GM18526 (cell line): Measurements from ENCODE around the gene METTL17.

Source experiments
- POLR2A ChIP-seq: IDR thresholded peaks from 3 replicates; pipeline ENCODE4 v1.6.1; 2011; ENCODE audit not compliant: insufficient read length; ENCODE audit errors: extremely low read depth

METTL17 gene

DNA sequence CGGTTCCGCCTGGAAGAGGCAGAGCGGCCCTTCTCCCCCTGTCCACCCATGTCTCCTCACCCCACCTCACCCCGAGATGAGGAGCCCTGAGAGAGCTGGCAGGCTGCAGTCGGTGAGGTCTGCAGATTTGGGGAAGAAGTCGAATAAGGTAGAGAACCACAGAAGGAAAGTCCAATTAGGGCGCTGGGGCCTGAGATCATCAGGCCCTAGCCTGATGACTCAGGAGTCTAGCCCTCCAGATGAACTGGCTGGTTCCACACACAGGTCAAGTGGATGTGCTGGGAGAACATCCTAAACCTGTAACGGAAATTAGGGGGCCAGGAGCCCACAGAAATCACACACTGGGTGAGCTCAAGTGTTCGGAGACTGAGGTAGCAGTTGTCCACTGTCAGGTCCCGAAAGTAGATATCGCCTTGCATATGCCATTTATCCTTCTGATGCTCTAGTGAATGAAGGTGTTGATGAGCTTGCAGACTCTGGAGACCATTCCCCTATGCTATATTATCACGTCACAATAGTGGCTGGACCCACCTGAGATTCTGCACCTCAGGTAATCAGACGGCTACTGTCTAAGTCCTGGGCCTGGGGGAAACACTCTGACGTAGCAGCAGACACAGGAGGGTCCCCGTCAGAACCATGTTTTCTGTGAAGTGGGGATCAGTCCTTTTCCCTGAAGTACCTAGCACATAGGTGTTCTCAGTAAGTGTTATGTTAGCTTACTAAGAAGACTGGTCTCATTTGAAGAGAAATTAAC is 886 bp upstream of the METTL17 start:
- no peak for TF ChIP-seq POLR2A

DNA sequence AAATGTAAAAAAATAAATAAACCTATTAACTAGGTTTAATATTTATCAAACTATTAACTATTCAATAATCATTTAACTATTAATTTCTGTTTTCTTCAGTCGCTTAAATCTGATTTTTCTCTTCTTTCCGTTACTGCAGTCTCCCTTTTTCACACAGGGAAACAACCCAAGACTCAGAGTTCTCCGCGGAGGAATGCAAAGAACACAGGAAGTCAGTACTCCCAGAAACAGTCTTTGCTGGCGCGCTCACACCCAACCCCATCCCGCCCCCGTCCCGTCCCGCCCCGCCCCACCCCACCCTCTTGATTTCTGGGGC is 351 bp upstream of the METTL17 start:
- no peak for TF ChIP-seq POLR2A

DNA sequence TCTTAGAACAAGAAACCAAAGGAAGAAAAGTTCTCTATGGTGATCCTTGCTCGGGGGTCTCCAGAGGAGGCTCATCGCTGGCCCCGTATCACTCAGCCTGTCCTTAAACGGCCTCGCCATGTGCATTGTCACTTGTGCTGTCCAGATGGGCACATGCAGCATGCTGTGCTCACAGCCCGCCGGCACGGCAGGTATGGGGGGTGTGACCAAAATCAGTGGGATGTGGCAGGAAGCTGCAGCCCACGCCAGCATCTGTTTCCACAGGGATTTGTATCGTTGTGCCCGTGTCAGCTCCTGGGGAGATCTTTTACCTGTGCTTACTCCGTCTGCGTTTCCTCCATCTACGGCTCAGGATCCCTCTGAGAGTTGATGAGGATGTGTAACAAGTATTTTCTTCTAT is 6.7 kb downstream of the METTL17 start:
- no peak for TF ChIP-seq POLR2A

DNA sequence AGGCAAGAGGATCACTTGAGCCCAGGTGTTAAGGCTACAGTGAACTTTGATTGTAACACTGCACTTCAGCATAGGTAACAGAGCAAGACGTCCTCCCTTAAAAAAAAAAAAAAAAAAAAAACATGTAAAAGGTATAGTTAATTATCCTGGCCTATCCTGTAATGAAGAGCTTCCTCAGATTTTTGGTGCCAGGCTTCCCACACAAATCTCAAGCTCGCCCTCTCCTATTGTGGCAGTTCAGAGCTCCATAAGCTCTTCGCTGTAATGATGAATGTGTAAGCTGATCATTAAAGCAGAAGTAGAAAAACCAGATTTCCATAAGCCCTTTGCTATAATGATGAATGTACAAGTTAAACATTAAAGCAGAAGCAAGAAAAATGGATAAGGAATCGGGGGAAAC is 7.3 kb downstream of the METTL17 start:
- TF ChIP-seq POLR2A = no peak

DNA sequence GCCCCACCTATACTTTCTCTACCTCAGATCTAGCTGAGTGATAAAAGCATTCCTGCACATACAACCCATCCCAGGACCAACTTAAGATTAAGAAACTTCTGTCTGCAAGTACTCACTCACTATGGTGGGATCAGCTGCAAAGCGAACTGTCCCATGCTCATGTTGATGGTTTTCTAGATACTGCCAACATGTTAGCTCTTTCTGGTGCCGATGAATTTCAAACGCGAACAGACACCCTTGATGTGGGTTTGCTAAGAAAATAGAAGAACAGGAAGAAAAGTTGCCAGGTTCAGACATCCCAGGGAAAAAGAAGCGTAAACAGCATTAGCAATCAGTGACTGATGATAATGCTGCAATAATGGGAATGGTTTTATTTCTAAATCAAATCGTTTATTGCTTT is 7.8 kb downstream of the METTL17 start:
- TF ChIP-seq POLR2A = no peak

DNA sequence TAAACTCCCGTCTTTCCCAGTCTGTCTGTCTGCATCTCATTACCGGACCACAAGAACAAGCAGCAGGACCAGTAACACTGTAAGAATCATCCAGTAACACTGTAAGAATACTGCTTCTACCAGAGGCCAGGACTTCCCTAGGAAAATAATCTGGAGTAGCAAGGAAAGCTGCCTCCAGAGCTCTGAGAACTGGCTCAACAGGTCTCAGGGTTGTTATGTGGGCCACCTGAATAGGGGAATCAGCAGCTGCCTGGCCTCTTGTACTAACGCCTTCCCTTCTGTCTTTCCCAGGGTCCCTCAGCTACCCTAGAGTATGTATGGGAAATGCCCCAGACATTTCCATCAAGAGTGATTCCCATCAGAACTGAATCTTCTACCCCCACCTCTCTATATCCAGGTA is 8.4 kb downstream of the METTL17 start:
- no peak for TF ChIP-seq POLR2A

DNA sequence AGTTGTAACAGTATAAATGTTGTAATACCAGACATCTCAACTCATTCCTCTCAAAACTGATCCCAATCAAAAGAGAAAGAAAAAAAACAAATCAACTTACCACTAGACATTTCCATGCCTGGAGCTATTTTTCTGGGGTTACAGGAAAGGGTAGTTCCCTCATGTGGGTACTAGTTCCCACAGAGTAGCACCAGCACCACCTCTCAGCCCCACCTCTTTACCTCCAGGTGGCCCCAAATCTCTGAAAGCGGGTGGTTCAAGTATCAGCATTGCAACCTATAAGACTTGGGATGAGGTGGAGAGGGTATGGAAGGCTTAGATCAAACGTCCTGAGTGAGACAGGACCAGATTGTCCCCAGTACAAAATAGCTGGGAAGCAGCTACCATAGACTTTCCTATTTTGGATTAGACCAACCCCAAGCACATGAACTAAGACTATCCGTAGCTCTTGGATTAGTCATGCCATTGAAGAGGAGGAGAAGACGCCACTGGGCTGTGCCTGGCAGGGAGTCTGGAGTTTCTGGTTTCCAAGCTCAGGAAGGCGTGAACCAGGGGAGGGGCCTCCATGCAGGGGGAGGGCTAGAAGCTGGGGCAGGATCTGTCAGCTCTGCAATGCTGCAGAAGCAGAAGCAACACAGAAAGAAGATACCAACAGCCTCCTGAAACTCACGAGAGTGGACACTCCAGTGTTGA is 9.0 kb downstream of the METTL17 start, which contains the start of gene SLC39A2:
Gene SLC39A2 (plus strand): TSS at position 620 of the 693 bp plus-strand sequence. CDS start 154 bp downstream, outside the sequence.
- TF ChIP-seq POLR2A = no peak

DNA sequence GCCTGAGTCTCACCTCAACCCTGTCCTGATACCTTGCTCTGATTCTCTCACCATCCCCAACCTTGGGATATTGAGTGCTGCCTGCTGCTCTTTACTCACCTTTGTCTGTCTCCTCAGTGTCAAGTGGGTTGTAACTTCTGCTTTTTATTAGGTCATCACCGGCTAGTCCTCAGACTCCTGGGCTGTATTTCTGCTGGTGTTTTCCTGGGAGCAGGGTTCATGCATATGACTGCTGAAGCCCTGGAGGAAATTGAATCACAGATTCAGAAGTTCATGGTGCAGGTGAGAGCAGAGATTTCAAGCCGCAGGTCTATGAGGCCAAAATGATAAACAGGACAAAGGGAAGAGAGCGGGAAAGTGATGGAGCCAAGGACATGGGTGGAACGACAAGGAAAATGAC is 9.8 kb downstream of the METTL17 start:
- TF ChIP-seq POLR2A = no peak

DNA sequence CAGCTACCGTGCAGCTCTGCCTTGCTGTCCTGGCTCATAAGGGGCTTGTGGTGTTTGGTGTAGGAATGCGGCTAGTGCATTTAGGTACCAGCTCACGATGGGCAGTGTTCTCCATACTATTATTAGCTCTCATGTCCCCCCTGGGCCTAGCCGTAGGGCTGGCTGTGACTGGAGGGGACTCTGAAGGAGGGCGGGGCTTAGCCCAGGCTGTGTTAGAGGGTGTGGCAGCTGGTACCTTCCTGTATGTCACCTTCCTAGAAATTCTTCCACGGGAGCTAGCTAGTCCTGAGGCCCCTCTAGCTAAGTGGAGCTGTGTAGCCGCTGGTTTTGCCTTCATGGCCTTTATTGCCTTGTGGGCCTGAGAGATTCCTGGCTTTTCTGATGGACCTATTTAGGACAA is 11.4 kb downstream of the METTL17 start:
- no peak for TF ChIP-seq POLR2A

DNA sequence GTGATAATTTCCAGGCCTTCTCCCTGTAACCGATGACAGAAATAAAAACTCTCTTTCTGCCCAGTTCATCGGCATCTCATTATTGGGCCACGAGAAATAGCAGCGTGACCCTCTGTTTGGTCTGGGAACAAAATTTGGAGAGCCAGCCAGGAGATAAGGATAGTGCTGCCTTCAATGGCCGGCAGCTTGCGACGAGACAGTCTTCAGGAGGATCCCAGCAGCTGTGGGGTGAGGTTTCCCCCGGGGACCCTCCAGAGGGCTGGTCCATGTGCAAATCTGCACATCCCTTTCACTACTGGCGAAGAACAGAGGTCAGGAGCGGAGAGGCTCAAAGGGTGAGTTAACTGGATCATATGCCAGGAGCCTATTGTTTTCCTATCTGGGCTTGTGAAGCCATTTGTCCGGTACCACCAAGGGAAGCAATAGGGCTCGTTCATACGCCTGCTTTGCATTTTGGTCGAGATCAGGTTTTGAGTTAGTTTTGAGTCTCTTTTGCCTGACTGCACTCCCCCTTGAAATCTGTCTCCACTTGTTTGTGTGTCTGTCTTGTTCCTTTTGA is 14.1 kb downstream of the METTL17 start:
- no peak for TF ChIP-seq POLR2A

DNA sequence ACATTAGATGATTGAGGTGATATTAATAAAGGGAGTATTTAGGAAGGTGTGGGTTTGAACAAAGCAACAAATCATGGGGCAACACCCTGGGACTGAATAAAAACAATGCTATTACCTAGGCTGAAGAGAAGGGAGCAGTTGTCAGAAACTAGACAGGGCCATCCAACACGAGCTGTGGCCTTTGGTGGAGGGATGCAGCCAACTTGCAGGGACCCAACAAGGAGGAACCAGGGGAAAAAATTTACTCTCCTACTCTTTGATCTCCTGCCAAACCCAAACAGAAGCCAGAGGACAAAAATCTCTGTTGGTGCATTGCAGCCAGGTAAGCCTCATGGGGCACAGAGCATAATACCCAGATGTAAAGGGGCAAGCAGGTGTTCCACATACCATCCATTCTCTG is 21.4 kb downstream of the METTL17 start:
- TF ChIP-seq POLR2A = no peak

DNA sequence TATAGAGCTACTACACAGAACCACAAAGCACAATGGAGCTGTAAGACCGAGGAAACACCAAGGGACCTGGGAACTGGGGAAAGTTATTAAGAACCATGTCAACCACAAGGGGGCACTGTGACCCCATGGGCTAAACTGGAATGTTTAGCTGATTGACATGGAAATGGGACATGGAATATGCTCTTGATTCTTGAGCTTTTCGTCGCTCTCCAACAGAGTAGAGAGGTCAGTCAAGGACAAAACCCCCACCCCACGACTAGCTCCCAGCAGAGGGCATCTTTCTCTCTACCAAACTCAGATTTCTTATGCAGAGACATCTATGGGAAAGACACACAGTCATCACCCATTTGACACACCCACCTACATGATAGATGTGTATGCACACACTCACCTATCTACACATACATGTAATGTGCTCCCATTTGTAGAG is 25.0 kb downstream of the METTL17 start:
- TF ChIP-seq POLR2A = no peak

DNA sequence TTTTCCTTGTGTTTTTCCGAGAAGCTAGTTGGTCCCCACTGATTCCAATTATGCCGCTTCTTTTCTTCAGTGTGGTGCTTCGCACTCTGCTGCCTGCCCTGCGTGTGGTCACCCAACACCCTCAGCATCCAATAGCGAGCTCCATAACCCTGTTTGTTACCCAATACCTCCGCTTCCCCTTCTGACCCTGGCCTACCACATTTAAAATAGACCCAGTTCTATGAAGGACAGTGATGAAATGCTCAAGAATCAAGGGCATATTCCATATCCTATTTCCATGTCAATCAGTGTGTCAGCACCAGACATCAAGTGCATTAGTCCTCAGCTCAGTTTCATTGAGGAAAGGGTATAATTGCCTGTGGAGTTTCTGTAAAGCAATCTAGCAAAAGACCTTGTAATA is 25.5 kb downstream of the METTL17 start:
- TF ChIP-seq POLR2A = no peak

DNA sequence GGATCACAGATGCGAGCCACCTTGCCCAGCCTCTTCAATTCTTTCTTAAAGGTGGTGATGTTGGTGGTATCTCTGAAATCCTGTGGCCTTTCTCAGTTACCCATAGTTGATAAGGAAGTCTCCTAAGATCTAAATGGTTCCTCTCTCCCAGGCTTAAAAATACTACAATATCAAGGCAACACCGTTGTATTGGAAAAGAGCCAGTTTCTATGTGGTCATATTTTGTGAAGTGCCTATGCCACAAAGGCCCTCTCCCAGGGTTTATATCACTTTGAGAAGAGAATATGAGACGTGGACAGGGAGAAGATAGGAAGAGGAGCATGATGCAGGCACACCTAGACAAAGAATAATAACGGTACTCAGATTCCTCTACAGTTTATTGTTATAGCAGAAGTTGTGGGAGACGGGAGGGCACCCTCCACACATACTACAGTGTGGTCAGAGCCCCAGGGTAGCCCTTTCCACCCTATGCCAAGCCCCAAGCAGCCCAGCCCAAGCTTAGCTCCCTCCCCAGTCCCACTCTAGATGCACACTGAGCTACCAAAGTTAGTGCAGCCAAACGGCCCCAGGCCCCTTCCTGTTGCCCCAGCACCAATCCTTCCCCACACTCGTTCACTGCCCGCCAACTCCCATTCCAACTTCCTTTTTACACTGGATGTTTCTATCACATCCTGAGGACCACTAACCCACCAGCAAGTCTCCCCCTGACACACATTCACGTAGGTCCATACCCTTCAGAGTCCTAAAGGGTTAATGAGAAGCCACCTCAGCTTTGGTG is 26.8 kb downstream of the METTL17 start:
- no peak for TF ChIP-seq POLR2A

DNA sequence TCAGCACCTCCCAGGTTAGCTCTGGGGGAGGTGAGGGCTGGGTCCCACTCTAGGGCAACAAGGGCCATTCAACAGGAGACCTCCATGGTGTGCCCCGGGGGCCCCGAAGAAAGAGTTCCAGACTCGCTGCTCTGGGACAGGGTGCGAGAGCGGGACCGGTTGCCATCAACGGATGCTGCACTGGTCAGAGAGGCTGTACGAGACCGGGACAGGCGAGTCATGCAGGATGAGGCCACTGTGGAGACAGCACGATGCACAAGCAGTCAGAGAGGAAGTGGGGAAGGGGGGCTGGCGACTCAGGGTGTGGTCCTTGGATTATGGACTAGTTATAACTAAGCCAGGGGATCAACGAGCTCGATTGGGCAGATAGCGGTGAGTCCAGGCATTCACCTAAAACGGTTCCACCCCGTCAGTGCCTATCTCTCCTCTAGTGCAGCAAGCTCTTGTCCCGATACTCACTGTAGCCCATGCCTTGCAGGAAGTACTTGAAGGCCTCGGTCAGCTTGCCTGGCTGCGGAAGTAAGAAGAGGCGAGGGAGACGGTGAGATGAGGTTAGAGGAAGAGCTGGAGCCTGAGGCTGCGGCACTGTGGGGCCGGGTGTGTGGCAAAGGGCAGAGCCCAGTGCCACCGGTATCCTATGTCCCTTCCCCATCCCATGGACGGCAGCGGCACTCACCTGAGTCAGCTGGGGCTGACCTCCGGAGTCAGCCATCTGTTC is 27.9 kb downstream of the METTL17 start:
- no peak for TF ChIP-seq POLR2A

DNA sequence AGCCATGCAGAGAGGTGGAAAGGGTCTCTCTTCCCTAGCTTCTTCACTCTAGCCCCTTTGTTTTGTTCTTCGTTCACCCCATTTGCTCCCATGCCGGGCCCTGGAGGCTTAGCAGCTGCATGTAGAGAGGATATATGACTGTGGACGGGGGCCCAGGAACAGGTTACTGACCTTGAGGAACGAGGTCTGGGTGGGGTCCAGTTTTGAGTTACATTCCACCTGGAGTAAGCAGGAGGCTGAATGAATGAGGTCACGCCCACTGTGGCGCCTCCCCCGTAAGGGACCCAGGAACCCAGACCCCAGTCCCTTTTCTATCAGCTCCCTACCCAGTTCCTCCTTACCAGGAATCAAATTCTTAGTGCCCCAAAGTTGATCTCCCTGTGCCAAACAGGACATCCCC is 28.5 kb downstream of the METTL17 start:
- TF ChIP-seq POLR2A = no peak

DNA sequence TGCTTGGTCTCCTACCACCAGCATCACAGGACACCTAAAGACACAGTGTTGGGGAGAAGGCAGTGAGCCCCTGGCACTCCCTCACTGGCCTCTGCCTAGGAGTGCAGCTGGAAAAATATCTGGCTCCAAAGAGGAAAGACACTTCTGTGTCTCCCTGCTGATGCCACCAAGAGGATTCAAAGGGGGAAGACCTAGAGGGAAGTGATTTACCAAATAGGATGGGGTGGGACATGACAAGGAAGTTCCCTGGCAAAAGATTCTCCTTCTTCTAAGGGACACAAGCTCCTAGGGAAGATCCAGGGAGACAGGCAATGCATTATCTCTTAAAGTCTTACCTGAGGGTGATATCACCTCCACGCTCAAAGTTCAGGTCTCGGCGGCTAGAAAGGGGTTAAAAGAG is 29.0 kb downstream of the METTL17 start:
- TF ChIP-seq POLR2A = no peak
